Stimulated activated CD4-positive, alpha-beta T cell treated with anti-CD3 and anti-CD28 coated beads, Interleukin-4, amount 100 ng/mL, for 48 hours (primary cell): ENCODE results near the gene SEZ6L2.
"Not testable (repeated sequence)": the region's sequence is repeated elsewhere in the genome, so short reads cannot be mapped to it uniquely, and the experiment has no call there.

ENCODE experiments used
- DNase-seq, 2 donors: peaks; one replicate each; pipeline ENCODE4 v3.0.0-alpha.2; 2020; ENCODE audit warnings: low read depth in 2 of 2

Gene SEZ6L2

GRCh38 chr16:29857133-29857760, 42.1 kb downstream of the SEZ6L2 start:
- no peak for DNase-seq

DNA sequence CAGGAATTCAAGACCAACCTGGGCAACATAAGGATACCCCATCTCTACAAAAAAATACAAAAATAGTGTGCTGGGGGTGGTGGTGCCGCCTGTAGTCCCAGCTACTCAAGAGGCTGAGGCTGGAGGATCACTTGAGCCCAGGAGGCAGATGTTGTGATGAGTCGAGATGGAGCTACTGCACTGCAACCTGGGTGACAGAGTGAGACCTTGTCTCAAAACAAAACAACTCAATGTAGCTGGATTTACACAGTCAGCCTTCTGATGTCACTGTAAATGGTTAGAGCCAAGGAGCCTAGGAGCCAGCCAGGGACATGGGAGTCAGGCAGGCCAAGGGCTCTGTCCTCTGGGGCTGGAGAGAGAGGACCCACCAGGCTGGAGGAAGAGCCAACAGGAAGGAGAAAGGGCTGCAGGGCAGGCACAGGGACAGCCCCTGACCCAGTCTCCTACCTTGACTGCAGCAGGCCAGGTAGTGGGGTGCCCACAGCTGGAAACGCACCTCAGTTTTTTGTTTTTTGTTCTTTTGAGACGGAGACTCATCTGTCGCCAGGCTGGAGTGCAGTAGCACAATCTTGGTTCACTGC, 44.7 kb downstream of the SEZ6L2 start:
- no peak for DNase-seq

GRCh38 chr16:29852654-29853053, 46.7 kb downstream of the SEZ6L2 start:
- DNase-seq: no peak

DNA sequence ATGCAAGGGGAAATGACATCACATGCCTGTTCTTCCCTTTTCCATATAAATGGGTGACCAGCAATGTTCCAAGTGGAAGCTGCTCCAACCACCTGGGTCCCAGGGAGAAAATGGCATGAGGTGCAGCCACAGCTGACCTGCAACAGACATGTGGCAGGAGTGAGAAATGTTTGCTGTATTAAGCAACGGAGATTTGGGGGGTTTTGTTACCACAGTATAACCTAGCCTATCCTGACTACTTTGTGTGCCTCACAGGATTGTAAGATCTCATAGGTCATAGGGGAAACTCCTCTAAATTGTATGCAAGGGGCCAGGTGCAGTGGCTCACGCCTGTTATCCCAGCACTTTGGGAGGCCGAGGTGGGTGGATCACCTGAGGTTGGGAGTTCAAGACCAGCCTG, 48.4 kb downstream of the SEZ6L2 start:
- no peak for DNase-seq

DNA sequence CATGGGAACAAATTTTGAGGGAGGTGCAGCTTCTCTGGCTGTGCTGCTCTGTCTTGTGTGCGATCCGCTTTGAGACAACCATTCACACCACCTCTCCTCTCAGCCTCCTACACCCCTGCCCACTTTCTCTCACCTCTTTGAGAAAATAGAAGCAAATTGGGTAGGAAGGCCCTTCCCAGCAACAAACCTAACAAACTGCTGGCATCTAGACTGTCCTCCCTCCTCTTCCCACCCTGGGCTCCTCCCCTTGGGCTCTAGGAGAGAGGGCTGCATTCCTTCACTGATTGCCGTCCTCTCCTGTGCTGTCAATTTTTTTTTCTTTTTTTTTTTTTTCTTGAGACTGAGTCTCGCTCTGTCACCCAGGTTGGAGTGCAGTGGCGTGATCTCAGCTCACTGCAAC, 49.8 kb downstream of the SEZ6L2 start:
- DNase-seq: no peak

DNA sequence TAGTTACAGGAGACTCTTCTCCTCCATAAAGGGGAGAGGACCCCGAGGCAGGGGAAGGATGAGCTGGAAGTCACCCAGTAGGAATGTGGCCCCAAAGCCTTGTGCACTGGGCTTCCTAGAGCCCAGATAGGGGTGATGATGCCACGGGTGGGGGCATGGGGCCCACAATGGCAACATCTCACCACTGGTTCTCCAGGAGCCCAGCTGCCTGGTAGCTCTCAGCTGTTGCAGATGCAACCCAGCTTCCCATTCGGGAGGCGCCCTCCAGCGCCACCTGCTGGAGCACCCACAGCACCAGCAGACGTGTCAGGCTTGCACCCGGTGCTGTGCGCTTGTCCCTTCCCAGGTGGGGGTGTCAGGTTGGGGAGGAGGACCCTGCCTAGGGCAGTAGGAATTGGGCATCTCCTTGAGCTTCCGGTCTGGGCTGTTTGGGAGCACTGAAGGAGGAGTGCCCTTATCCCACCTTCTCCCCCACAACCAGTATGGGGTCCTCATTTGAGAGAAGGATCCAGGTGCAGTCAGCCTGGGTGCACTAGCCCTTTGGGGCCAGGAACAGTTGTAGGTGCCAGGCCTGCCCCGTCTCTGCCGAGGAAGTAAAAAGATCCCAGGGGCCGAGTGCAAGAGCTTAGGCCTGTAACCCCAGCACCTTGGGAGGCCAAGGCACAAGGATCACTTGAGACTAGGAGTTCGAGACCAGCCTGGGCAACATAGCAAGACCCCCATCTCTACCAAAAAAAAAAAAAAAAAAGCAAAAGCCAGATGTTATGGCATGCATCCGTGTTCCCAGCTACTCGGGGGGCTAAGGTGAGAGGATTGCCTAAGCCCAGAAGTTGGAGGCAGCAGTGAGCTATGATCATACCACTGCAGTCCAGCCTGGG, 50.7 kb downstream of the SEZ6L2 start:
- peak; percentile 75 to 80 for DNase-seq

DNA sequence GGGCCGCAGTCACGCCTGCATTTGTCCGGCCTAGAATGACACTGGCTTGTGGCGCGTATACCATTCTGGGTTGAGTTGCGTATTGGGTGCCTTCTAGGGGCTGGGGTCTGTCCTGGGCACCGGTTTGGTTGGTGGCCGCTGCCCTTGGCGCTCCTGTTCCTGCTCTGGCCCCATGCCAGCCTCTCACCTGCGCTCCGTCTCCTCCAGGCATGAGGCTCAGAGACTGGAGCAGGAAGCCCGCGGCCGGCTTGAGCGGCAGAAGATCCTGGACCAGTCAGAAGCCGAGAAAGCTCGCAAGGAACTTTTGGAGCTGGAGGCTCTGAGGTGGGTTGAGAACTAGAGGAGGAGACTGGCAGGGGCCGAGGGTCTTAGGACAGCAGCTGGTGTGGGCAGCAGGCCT, 53.7 kb downstream of the SEZ6L2 start:
- DNase-seq: no peak

DNA sequence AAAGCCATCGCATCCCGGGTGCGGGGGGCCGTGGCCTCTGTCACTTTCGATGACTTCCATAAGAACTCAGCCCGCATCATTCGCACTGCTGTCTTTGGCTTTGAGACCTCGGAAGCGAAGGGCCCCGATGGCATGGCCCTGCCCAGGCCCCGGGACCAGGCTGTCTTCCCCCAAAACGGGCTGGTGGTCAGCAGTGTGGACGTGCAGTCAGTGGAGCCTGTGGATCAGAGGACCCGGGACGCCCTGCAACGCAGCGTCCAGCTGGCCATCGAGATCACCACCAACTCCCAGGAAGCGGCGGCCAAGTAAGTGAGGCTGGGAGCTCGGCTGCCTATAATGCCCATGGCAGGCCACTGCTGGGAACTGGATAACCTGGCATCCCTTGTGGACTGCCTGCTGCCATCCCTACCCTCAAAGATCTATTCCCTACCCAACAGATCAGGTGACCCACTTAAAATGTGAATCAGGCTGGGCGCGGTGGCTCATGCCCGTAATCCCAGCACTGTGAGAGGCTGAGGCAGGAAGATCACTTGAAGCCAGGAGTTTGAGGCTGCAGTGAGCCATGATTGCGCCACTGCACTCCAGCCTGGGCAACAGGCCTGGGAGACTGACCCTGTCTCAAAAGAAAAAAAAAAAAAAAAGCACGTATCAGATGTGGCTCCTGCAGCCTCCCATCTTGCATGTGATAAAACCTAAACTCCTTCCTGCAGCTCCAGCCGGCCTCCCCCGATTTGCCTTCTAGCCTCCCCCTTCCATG, 54.6 kb downstream of the SEZ6L2 start:
- no peak for DNase-seq

GRCh38 chr16:29843931-29844330, 55.4 kb downstream of the SEZ6L2 start:
- no peak for DNase-seq

DNA sequence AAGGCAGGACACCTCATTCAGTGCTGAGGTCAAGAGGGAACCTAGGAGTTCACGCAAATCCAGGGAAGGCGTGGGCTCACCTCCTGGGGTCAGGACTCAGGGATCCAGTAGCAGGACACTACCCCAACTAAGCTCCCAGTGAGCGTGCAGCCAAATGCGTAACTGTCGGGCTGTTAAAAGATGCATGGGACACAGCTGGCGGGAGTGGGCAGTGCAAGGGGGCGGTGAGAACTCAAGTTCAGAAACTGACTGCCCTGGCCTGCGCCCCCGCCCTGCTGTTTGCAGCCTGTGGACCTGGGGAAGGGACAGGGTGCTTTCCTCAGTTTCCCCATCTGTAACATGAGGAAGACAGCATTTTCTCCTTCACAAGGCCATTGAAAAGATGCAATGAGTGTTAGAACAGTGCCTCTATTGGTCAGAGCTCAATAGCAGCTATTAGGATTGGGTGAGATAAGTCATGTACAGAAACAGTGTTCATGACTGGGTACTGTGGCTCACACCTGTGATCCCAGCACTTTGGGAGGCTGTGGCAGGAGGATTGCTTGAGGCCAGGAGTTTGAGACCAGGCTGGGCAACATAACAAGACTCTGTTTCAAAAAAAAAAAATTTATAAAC, 56.5 kb downstream of the SEZ6L2 start:
- DNase-seq: no peak

- no peak for DNase-seq
Measured at GRCh38 chr16:29841631-29842030, 57.7 kb downstream of the SEZ6L2 start.

DNA sequence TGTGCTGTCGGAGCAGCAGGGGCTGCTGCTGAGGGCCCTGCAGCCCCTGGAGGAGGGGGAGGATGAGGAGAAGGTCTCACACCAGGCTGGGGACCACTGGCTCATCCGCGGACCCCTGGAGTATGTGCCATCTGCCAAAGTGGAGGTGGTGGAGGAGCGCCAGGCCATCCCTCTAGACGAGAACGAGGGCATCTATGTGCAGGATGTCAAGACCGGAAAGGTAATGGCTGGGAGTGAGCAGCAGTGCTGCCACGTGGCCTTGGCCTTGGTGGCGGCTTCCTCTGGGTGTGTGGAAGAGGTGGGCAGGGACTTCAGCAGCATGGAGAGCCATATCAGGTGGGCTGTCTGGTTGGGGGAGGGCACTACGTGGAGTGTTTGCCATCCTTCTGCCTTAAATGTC, 59.1 kb downstream of the SEZ6L2 start:
- DNase-seq: no peak

DNA sequence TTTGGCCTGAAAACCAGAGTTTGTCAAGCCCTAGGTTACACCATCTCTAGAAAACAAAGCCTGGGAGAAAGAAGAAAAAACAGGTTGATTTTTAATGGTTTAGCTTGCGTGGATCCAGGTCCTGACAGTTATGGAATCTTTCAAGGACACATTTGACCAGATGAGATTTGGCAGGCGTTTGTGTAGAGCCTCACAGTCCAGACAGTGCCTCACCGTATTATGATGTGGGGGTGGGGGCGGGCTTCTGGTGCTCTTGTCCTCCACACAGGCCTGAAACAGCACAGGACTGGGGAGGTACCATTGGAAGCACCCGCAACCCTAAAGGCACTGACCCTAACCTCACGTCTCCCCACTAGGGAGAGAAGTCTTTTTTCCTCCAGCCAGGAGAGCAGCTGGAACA, 59.5 kb downstream of the SEZ6L2 start:
- no peak for DNase-seq

DNA sequence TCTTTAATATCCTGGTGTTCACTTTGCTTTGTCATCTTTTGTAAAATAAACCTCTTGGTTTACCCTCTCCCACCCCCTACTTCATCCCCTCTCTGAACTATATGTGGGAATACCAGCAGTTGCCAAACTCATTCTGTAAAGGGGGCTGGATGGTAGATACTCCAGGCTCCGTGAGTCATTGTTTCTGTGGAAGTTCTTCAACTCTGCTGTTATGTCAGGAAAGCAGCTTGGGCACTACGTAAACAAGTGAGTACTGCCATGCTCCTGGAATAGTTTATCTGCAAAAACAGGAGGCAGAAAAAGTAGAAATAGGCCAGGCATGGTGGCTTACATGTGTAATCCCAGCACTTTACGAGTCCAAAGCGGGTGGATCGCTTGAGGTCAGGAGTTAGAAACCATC, 61.5 kb downstream of the SEZ6L2 start:
- no peak for DNase-seq

- no peak for DNase-seq
Measured at GRCh38 chr16:29836623-29837022, 62.7 kb downstream of the SEZ6L2 start.

- DNase-seq: no peak
Measured at GRCh38 chr16:29835926-29836325, 63.4 kb downstream of the SEZ6L2 start.

DNA sequence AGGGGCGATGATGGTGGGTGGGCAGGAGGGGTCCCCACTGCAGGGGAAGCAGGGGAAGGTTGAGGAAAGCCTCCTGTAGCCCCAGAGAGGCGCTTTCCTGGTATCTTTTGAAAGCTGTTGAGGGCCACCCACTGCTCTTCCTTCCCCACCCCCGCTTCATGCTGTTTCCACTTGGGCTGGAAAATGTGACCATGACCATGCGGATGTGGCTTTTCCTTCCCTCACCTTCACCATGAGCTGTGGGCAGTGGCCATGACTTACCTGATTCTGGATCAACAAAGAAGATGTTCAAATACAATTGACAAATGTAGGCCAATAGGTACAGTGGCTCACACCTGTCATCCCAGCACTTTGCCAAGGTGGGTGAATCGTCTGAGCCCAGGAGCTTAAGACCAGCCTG, 65.3 kb downstream of the SEZ6L2 start:
- no peak for DNase-seq

- DNase-seq: not testable (repeated sequence)
Measured at GRCh38 chr16:29833219-29833618, 66.1 kb downstream of the SEZ6L2 start.

DNA sequence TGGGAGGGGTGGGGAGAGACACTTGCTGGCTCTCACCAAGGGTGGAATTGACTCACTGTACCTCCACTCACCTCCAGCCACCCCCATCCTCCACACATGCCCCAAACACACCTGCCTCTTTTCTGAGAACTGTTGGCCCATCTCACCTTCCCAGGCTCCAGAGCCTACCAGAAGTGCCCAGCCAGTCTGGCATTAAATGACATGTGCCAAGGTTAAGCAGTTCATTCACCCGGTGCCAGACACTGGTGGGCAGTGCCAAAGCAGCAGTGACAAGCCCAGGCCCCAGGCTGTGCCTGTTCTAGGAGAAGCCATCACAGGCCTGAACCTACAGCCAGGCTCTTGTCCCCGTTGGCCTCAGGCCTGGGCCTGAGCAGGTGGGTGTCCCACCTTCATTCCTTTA, 67.9 kb downstream of the SEZ6L2 start:
- no peak for DNase-seq

DNA sequence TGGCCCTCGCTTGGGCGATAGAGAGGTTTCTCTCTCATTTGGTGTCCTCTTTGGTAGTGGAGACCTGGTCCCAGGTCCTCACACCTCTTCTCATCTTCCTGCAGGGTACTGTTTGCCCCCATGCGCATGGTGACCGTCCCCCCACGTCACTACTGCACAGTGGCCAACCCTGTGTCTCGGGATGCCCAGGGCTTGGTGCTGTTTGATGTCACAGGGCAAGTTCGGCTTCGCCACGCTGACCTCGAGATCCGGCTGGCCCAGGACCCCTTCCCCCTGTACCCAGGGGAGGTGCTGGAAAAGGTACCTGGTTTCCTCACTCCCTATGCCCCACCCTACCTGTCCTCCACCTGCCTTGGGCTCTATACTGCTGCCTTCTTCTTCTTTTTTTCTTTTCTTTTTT, 68.6 kb downstream of the SEZ6L2 start:
- DNase-seq: no peak

DNA sequence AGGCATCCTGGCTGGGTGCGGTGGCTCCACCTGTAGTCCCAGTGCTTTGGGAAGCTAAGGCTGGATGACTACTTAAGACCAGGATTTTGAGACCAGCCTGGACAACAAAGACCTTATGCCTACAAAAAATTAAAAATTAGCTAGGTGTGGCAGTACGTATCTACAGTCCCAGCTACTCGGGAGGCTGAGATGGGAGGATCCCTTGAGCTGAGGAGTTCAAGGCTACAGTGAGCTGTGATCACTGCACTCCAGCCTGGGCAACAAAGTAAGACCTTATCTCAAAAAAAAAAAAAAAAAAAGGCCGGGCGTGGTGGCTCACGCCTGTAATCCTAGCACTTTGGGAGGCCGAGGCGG, 73.0 kb downstream of the SEZ6L2 start:
- DNase-seq: no peak
